Adipocyte (in vitro differentiated cells): ENCODE measurements around the gene ADO.
A peak's percentile ranks its signal among the peaks of the same experiment; 100 is the strongest.
"Not testable (repeated sequence)": the region's sequence is repeated elsewhere in the genome, so short reads cannot be mapped to it uniquely, and the experiment has no call there.

Experiments
- DNase-seq: peaks from one replicate; pipeline ENCODE4 v3.0.0-alpha.2; 2015; ENCODE audit warnings: low read depth
- H3K27me3 ChIP-seq: replicated peaks from 2 replicates; pipeline ENCODE4 v1.7.0; 2013; ENCODE audit warnings: mild to moderate bottlenecking, low read length, moderate library complexity; ENCODE audit not compliant: control insufficient read depth, insufficient read depth
- H3K36me3 ChIP-seq: 2 replicates; pipeline ENCODE4 v1.7.0; 2013; ENCODE audit warnings: low read length, mild to moderate bottlenecking, moderate library complexity; ENCODE audit not compliant: control insufficient read depth, insufficient read depth, severe bottlenecking
- H3K4me1 ChIP-seq: 2 replicates; pipeline ENCODE4 v1.7.0; 2013; ENCODE audit warnings: mild to moderate bottlenecking, low read length, moderate library complexity; ENCODE audit not compliant: control insufficient read depth, insufficient read depth
- H3K4me3 ChIP-seq: 2 replicates; pipeline ENCODE4 v1.7.0; 2013; ENCODE audit warnings: mild to moderate bottlenecking, low read length, moderate library complexity
- H3K9ac ChIP-seq: 2 replicates; pipeline ENCODE4 v1.7.0; 2013; ENCODE audit warnings: mild to moderate bottlenecking, low read length, moderate library complexity
- H3K9me3 ChIP-seq: 2 replicates; pipeline ENCODE4 v1.7.0; 2013; ENCODE audit warnings: mild to moderate bottlenecking, low read length, moderate library complexity; ENCODE audit not compliant: control insufficient read depth

Gene ADO

DNA sequence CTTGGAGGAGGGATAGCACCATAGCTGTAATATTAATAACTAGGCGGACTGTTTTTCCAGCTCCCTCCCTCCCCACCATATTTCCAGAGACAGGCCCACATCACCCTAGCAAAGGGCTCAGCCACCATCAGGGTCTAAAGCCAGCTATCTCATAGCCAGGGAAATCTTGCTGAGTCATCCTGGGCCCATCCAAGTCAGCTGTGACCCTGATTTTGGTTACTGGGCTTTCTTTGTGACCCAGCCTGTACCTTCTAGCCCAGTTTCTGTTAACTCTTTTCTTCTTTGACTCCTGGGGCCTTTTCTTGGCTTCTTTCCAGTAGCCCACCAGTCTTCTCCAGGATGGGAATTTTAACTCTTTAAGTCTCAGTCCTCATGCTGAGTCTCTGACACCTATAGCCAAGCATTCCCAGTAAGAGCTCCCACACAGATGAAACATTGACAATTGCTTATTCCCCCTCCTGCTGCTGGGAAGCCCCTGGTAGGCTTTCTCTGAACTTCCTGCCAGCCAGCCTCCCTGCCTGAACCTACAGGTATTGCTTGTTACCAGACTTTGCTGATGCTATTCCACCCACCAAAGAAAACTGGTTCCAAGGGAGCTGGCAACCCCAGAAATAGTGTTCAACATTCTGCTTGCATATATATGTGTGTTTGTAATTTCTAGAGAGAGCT lies 34.8 kb upstream of the ADO start:
- Histone ChIP-seq H3K4me3 (no peak overlapping the region), H3K4me1 (peaks cover 12% of the 10 kb centered on the region), H3K36me3 (no peaks in the 10 kb centered on the region), H3K9ac (no peak overlapping the region), H3K9me3 (no peaks in the 10 kb centered on the region), H3K27me3 (no peaks in the 10 kb centered on the region)
- DNase-seq: no peak

DNA sequence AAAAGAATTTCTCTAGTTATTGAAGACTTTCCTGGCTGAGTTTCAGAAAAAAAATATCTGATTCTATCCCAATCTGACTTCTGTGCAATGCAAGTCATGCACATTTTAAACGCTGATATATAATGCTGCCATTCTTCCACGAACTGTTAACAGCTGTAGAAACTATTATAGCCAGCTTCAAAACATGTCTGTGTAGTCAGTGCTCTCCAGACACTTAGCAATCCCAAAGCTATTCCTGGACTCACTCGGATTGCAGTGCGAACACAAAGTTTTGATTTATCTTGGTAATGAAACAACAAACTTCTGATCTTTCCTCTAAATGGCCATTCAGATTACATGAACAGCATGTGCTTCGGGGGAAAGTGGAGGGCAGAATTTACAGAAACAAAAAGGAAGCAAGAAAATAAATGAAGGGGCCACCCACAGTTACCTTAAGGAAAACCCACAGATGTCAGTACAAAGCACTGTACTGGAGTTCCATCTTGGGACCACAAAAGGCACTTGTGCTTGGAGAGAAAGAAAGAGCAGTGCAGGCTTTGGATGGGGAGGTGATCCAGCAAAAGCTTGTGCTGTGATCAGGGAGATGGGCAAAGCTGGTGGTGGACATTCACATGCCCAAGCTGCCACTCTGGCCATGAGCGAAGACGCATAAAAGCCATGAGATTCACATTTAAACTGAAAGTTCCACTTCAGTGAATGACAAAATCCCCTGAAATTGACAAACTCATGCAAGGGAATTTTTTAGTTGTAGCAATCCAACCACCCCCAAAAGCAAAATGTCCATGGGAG lies 32.1 kb upstream of the ADO start:
- no peaks in the 10 kb centered on the region for H3K27me3 ChIP-seq
- H3K9ac ChIP-seq: no peak overlapping the region
- H3K4me1 ChIP-seq: peaks cover 12% of the 10 kb centered on the region
- no peaks in the 10 kb centered on the region for H3K9me3 ChIP-seq
- peak; percentile 4 for DNase-seq
- peak overlapping the region; percentile 40 for H3K4me3 ChIP-seq
- H3K36me3 ChIP-seq: no peaks in the 10 kb centered on the region

DNA sequence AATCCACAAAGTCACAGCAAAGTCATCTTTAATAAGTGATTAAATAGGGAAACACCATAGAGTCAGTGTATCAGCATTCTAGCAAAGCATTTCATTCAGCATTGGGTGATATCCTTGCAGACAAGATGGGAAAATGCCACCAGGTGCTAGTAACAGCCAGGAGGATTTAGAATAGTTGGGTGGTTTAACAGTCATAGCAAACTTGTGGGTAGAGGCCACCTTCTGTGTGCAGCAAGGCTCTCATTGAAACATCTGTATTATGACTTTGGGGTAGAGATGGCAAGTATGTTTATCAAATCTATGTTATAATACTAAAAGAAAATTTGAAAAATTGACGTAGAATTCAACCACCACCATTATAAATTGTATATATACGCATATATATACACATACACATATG lies 26.4 kb upstream of the ADO start:
- no peaks in the 10 kb centered on the region for H3K9me3 ChIP-seq
- no peaks in the 10 kb centered on the region for H3K36me3 ChIP-seq

DNA sequence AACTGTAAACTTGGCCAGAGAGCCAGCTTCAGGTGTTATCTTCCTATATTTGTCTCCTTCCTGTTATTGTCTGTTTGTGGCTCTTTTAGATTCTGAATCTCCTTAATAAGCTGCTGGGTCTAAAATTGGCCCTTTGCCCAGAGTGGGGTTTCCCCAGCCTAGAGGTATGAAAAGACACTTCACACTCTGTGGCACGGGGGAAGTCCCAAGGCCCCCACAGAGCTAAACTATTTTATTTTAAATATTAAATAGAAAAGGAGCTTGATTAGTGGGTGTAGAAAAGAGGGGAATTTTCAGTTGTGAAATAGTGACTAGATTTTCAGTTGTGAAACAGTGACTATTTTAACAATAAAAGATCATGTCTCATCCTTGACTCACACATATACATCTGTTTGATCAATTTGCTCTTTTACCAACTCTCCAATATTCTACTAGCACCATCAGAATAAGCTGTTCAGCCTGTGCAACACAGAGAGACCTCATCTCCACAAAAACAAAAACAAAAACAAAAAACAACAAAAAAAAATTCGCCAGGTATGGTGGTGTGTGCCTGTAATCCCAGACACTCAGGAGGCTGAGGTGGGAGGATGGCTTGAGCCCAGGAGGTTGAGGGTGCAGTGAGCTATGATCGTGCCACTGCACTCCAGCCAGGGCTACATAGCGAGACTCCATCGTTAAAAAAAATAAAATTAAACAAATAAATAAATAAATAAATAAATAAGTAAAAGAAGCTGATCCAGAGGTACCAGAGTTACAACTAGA lies 24.9 kb upstream of the ADO start:
- no peaks in the 10 kb centered on the region for H3K27me3 ChIP-seq
- no peak overlapping the region for H3K9ac ChIP-seq
- H3K4me1 ChIP-seq: peaks cover 10% of the 10 kb centered on the region
- DNase-seq: no peak
- H3K4me3 ChIP-seq: no peak overlapping the region
- H3K36me3 ChIP-seq: no peaks in the 10 kb centered on the region
- no peaks in the 10 kb centered on the region for H3K9me3 ChIP-seq

More for the DNA sequence above, 26.4 kb upstream of the ADO start:
- H3K4me3 ChIP-seq: no peak overlapping the region
- H3K27me3 ChIP-seq: no peaks in the 10 kb centered on the region
- DNase-seq: no peak
- H3K9ac ChIP-seq: no peak overlapping the region
- H3K4me1 ChIP-seq: peaks cover 10% of the 10 kb centered on the region

DNA sequence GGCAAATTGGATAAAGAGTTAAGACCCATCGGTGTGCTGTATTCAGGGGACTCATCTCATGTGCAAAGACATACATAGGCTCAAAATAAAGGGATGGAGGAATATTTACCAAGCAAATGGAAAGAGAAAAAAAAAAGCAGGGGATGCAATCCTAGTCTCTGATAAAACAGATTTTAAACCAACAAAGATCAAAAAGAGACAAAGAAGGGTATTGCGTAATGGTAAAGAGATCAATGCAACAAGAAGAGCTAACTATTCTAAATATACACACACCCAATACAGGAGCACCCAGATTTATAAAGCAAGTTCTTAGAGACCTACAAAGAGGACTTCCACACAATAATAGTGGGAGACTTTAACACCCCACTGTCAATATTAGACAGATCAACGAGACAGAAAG lies 20.0 kb upstream of the ADO start:
- not testable (repeated sequence) for DNase-seq, H3K4me1 ChIP-seq, H3K9ac ChIP-seq, H3K27me3 ChIP-seq, H3K36me3 ChIP-seq, H3K4me3 ChIP-seq, H3K9me3 ChIP-seq

DNA sequence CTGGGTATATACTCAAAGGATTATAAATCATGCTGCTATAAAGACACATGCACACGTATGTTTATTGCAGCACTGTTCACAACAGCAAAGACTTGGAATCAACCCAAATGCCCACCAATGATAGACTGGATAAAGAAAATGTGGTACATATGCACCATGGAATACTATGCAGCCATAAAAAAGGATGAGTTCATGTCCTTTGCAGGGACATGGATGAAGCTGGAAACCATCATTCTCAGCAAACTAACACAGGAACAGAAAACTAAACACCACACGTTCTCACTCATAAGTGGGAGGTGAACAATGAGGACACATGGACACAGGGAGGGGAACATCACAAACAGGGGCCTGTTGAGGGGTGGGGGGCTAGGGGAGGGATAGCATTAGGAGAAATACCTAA lies 16.2 kb upstream of the ADO start:
- H3K36me3 ChIP-seq, H3K4me3 ChIP-seq, H3K9me3 ChIP-seq, DNase-seq, H3K9ac ChIP-seq, H3K27me3 ChIP-seq, H3K4me1 ChIP-seq: not testable (repeated sequence)

DNA sequence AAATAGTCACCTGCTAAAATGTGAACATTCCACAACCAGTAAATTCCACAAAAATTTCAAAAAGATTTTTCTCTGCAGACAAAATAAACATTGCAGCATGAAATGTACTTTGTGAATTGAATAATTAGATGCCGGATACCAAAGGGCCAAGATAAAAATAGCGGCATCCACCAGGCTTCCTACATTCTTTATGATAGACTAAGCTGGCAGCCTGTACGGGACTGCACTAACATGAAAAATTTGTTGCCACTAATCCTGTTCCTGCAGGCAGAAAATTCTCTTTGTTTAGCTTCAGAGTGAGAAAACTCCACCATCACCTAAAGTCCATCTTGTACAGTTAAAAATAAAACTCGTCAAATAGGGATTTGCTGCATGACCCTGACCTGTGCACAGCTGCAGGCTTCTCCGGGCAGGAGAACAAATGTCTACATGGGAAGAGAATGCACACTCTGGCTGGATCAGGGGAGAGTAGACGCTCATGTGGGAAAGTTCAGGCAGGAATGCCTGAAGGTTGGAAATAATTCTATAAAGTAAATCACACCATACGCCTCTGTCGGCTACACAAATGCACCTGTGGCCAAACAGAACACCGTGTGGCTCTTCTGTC lies 15.6 kb upstream of the ADO start:
- DNase-seq: peak; percentile 69
- Histone ChIP-seq H3K4me1 (peaks cover 5% of the 10 kb centered on the region), H3K36me3 (no peaks in the 10 kb centered on the region), H3K27me3 (no peaks in the 10 kb centered on the region), H3K9me3 (peaks cover 3% of the 10 kb centered on the region), H3K9ac (no peak overlapping the region), H3K4me3 (no peak overlapping the region)

DNA sequence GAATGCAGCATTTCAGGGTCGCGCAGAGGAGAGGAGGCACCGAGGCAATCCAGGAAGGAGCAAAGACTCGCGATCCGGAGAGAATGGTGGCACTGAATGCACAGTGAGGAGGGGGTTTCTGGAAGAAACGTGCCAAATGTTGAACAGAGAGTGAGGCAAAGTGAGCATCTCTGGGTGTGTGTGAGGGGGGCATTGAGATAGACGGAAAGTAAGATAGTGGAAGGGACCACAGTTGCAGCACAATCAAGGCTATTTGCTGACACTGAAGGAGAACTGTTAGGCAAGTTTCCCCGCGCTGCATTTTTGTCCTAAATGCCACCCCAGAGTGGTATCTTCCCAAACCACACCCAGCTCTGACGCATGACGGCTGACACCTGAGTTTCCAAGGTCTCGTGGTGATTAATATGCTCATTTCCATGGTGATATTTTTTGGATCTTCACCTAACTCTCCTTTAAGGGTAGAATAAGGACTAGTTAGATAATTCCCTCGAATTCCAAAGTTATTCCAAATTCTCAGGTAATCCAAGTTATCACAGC lies 14.4 kb upstream of the ADO start:
- peaks cover 1% of the 10 kb centered on the region for H3K9me3 ChIP-seq
- H3K4me1 ChIP-seq: peaks cover 12% of the 10 kb centered on the region
- H3K36me3 ChIP-seq: no peaks in the 10 kb centered on the region
- DNase-seq: no peak
- no peak overlapping the region for H3K9ac ChIP-seq
- no peaks in the 10 kb centered on the region for H3K27me3 ChIP-seq
- no peak overlapping the region for H3K4me3 ChIP-seq

DNA sequence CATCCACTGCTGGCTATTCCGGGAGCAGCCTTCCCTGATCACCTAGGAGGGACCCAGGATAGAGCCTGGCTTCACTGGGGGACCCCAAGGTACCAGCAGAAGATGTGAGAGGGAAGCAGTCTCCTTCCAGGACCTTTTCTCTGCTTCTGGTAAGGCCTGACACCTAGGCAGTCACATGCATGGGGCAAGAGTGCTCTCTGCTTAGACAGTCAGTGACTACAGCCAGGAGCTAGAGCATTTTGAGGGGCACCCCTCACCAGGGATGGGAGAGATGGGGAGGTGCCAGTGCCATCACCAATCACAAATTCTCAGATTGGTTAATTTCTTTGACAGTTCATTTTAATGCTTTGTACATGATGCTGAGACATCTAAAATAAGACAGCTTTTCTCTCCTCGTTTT lies 13.9 kb upstream of the ADO start:
- Histone ChIP-seq H3K27me3 (no peaks in the 10 kb centered on the region), H3K4me3 (no peak overlapping the region), H3K4me1 (peaks cover 12% of the 10 kb centered on the region), H3K9me3 (no peaks in the 10 kb centered on the region), H3K9ac (no peak overlapping the region), H3K36me3 (no peaks in the 10 kb centered on the region)
- DNase-seq: no peak

DNA sequence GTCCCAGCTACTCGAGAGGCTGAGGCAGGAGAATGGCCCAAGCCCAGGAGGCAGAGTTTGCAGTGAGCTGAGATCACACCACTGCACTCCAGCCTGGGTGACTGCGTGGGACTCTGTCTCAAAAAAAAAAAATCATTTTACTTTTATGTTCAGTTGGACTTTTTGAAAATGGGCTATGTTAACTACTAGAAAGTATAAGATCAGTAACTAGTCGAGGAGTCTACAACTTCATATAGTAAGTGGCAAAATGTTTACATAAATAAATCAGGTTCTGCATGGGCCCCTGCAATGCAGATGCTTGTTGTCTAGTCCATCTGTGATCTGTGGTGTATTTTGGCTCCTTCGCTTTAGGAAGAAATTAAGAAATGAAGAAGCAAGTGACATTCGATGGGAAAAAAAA lies 12.3 kb upstream of the ADO start:
- no peak overlapping the region for H3K9ac ChIP-seq
- no peak for DNase-seq
- H3K36me3 ChIP-seq: no peaks in the 10 kb centered on the region
- no peak overlapping the region for H3K4me3 ChIP-seq
- peaks cover 12% of the 10 kb centered on the region for H3K4me1 ChIP-seq
- H3K9me3 ChIP-seq: no peaks in the 10 kb centered on the region
- H3K27me3 ChIP-seq: no peaks in the 10 kb centered on the region

DNA sequence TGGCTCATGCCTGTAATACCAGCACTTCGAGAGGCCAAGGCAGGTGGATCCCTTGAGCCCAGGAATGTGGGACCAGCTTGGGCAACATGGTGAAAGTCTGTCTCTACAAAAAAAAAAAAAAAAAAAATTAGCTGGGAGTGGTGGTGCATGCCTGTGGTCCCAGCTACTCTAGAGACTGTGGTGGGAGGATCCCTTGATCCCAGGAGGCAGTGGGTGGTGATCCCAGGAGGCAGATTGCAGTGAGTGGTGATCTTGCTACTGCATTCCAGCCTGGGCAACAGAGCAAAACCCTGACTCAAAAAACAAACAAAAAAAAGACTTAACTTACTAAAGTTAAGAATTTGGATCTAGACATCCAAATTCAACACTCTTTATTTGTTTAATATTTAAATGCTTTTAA lies 10.2 kb upstream of the ADO start:
- Histone ChIP-seq H3K36me3 (no peaks in the 10 kb centered on the region), H3K9ac (no peak overlapping the region), H3K4me3 (no peak overlapping the region), H3K4me1 (peaks cover 9% of the 10 kb centered on the region), H3K9me3 (no peaks in the 10 kb centered on the region), H3K27me3 (no peaks in the 10 kb centered on the region)
- DNase-seq: peak; percentile 55
